Small intestine (tissue), 7 donors: ENCODE measurements around the gene COL4A3. TPM values are rescaled to one million over a fixed set of nuclear protein-coding genes. Genes with fewer than 3 reads are reported as not detected.
A peak's percentile ranks its signal among the peaks of the same experiment; 100 is the strongest.
"Not testable (repeated sequence)": the region's sequence is repeated elsewhere in the genome, so short reads cannot be mapped to it uniquely, and the experiment has no call there.

ENCODE experiments used
- DNase-seq, 2 donors: peaks; one replicate each; pipeline versions ENCODE4 v3.0.0 to v3.0.0-alpha.2; 2013
- FAIRE-seq: peaks from 2 replicates; lab custom pipeline; 2012; peaks lifted over from hg19 to GRCh38; lab: Jason Lieb, UNC
- H3K27ac ChIP-seq, 3 donors: one replicate each; pipeline ENCODE4 v1.5.1; 2013; ENCODE audit warnings: low read length in 2 of 3, mild to moderate bottlenecking in 2 of 3, control low read depth in 1 of 3, inconsistent platforms in 1 of 3, low read depth in 1 of 3, moderate library complexity in 1 of 3
- H3K27me3 ChIP-seq, 3 donors: one replicate each; pipeline ENCODE4 v1.6.1; 2013; ENCODE audit warnings: low read length in 3 of 3, inconsistent platforms in 1 of 3; ENCODE audit not compliant: control insufficient read depth in 3 of 3, insufficient read depth in 3 of 3
- H3K36me3 ChIP-seq, 3 donors: one replicate each; pipeline ENCODE4 v1.6.1; 2013; ENCODE audit warnings: low read length in 3 of 3, inconsistent platforms in 1 of 3, low read depth in 1 of 3, mild to moderate bottlenecking in 1 of 3, moderate library complexity in 1 of 3; ENCODE audit not compliant: control insufficient read depth in 3 of 3, insufficient read depth in 2 of 3
- H3K4me1 ChIP-seq, 3 donors: one replicate each; pipeline ENCODE4 v1.6.1; 2013; ENCODE audit warnings: low read length in 2 of 3, inconsistent platforms in 1 of 3, low read depth in 1 of 3, mild to moderate bottlenecking in 1 of 3, moderate library complexity in 1 of 3; ENCODE audit not compliant: control insufficient read depth in 3 of 3, insufficient read depth in 2 of 3
- H3K4me3 ChIP-seq, 3 donors: one replicate each; pipeline ENCODE4 v1.5.1; 2013; ENCODE audit warnings: low read length in 3 of 3, control low read depth in 1 of 3, inconsistent platforms in 1 of 3, low read depth in 1 of 3, mild to moderate bottlenecking in 1 of 3, moderate library complexity in 1 of 3
- H3K9me3 ChIP-seq, 2 donors: one replicate each; pipeline ENCODE4 v1.6.1; 2013; ENCODE audit warnings: low read depth in 1 of 2, low read length in 1 of 2; ENCODE audit not compliant: control insufficient read depth in 2 of 2, insufficient read depth in 1 of 2
- WGBS, 3 donors: extraction: QIAGEN DNeasy Blood & Tissue Kit; methylation state at CpG; one replicate each; pipeline ENCODE4 v1.1.7; 2013; 5-methylcytosine and 5-hydroxymethylcytosine counted together
- polyA plus RNA-seq, 4 donors: library from polyadenylated mRNA; stranded (reverse) in 3 of 4; unstranded in 1 of 4; fragments of 200-250 nt in 3 of 4; fragments of 120-200 nt in 1 of 4; gene quantifications; one replicate each; pipeline versions ENCODE4 v1.2.1 to v1.2.3, GENCODE V29; 2013
- donor health status: healthy with polysubstance abuse.
- donor health status: control.
- donor health status: control.
- donor health status: Bipolar disorder and iron deficiency.
- donor health status: healthy.

COL4A3 gene
- polyA plus RNA-seq, 4 donors: under 0.01 to 0.21 (median 0.01) TPM; not detected in 1

- Histone ChIP-seq H3K9me3 (peaks cover 0 to 8% of the 10 kb centered on the region in 2 donors), H3K36me3 (no peaks in the 10 kb centered on the region), H3K27me3 (peaks cover 5 to 48% (median 6%) of the 10 kb centered on the region in 3 donors), H3K4me1 (peaks cover 0 to 3% (median 3%) of the 10 kb centered on the region in 3 donors), H3K27ac (peak overlapping the region in 1 of 3 donors; percentile 36), H3K4me3 (peak overlapping the region in 2 of 3 donors; percentile 31 to 49)
- no peak for FAIRE-seq
- peak in 1 of 2 donors; percentile 15 for DNase-seq
- 1 to 4% (median 2%) methylated on average over 20 of the region's 20 CpGs for WGBS, 3 donors
Observed at GRCh38 chr2:227163485-227163997, 883 bp upstream of the COL4A3 start.

GRCh38 chr2:227164763-227165291, 403 bp downstream of the COL4A3 start:
- H3K27me3 ChIP-seq: peaks cover 5 to 48% (median 6%) of the 10 kb centered on the region in 3 donors
- H3K9me3 ChIP-seq: peaks cover 0 to 8% of the 10 kb centered on the region in 2 donors
- DNase-seq: peak in 1 of 2 donors; percentile 19
- FAIRE-seq: no peak
- peak overlapping the region in 1 of 3 donors; percentile 5 for H3K4me3 ChIP-seq
- H3K27ac ChIP-seq: no peak overlapping the region
- H3K36me3 ChIP-seq: no peaks in the 10 kb centered on the region
- peaks cover 0 to 3% (median 3%) of the 10 kb centered on the region in 3 donors for H3K4me1 ChIP-seq
- 0 to 3% (median 0%) methylated on average over 30 to 38 of the region's 38 CpGs for WGBS, 3 donors

DNA sequence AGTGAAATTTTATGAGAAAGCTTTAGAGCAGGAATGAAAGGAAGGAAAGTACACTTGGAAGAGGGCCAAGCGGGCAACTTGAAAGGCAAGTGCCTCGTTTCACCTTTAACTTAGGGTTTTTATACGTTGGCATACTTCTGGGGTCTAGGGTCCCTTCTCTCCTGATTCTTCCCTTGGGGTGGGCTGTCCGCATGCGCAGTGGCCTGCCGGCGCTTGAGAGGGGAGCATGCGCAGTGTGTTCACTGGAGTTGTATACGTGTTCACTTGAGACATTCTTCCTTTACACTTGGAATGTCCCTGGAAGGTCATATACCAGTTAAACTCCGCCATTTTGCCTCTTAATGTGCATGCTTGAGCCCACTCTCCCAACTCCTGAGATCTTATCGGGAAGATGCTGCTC, 7.4 kb downstream of the COL4A3 start:
- H3K36me3 ChIP-seq, H3K9me3 ChIP-seq, H3K4me1 ChIP-seq, DNase-seq, H3K4me3 ChIP-seq, FAIRE-seq, H3K27me3 ChIP-seq, H3K27ac ChIP-seq: not testable (repeated sequence)
- WGBS, 3 donors: 80 to 89% (median 88%) methylated on average over 11 of the region's 11 CpGs

DNA sequence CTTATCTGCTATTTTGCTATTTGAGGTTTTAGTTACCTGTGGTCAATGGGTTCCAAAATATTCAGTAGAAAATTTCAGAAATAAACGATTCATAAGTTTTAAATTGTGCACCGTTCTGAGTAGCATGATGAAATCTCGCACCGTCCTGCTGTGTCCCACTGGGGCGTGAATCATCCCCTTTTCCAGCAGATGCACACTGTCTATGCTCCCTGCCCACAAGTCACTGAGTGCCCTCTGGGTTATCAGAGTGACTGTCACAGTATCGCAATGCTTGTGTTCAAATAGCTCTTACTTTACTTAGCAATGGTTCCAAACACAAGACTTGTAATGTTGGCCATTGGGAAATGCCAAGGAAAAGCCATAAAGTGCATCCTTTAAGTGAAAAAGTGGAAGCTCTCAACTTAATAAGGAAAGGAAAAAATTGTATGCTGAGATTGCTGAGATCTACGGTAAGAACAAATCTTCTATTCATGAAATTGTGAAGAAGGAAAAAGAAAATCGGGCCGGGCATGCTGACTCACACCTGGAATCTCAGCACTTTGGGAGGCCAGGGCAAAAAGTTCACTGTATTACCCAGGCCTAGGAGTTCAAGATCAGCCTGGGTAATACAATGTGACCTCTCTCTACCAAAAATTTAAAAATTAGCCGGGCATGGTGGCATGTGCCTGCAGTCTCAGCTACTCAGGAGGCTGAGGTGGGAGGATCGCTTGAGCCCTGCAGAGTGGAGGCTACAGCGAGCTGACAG, 13.3 kb downstream of the COL4A3 start:
- no peaks in the 10 kb centered on the region for H3K4me1 ChIP-seq
- no peaks in the 10 kb centered on the region for H3K9me3 ChIP-seq
- H3K4me3 ChIP-seq: no peak overlapping the region
- H3K27ac ChIP-seq: no peak overlapping the region
- DNase-seq: no peak
- H3K36me3 ChIP-seq: no peaks in the 10 kb centered on the region
- FAIRE-seq: no peak
- 87 to 94% (median 89%) methylated on average over 12 of the region's 12 CpGs for WGBS, 3 donors
- H3K27me3 ChIP-seq: peaks cover 0 to 5% (median 0%) of the 10 kb centered on the region in 3 donors

DNA sequence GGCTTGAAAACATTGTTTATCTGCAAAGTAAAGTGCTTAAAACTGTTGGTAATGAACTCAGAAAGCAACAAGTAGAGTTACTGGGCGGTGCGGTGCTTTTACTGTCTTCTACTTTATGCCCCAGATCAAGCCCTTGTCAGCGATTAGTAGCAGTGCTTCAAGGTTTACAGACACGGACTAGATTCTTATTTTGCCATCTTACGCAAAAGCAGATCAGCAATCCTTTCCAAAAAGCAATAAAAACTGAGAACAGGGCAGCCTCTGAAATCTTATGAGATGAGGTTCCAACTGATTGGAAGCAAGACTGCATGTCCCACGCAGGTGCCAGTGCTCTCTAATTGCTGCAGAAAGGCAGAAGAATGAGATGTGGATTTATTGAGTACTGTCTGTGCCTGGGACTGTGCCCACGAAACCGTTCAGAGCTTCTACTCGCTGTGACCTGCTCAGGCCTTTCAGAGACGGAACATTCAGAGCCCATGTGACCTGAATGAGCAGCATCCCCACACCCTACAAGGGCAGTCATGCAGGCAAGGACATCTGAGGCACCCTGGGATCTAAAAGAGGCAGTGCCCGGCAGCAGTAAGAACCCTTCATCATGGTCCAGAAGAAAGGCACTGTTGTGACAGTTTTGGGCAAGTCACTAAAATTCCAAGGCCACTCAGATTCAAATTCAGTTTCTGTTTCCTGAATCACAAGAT, 15.7 kb downstream of the COL4A3 start:
- DNase-seq (no peak), FAIRE-seq (no peak)

DNA sequence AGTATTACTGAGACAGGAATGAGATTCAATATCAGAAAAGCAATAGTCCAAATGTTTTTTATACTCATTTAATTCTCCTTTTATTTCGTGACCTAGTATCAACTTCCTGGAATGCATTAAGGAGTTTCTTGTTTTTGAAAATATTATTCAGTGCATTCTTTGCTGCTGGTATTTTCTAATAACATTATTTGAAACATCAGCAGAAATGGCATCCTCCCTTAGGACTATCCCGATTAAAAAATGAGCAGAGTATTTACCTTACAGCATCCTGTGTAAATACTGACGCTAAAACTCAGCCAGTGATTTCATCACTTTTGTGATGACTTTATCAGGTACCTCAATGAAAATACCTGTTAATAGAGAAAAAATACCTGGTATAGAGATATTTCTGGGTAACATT, 16.3 kb downstream of the COL4A3 start:
- Histone ChIP-seq H3K4me1 (no peaks in the 10 kb centered on the region), H3K27ac (no peak overlapping the region), H3K36me3 (no peaks in the 10 kb centered on the region), H3K9me3 (no peaks in the 10 kb centered on the region), H3K27me3 (peaks cover 0 to 7% (median 0%) of the 10 kb centered on the region in 3 donors), H3K4me3 (no peak overlapping the region)
- FAIRE-seq (no peak), DNase-seq (no peak)
- WGBS, 3 donors: 45 to 65% (median 55%) methylated on average over 3 of the region's 3 CpGs

More for the DNA sequence above, 15.7 kb downstream of the COL4A3 start:
- Histone ChIP-seq H3K4me1 (no peaks in the 10 kb centered on the region), H3K9me3 (no peaks in the 10 kb centered on the region), H3K27me3 (peaks cover 0 to 7% (median 0%) of the 10 kb centered on the region in 3 donors), H3K27ac (no peak overlapping the region), H3K4me3 (no peak overlapping the region), H3K36me3 (no peaks in the 10 kb centered on the region)
- 75 to 77% (median 76%) methylated on average over 11 of the region's 11 CpGs for WGBS, 3 donors

- Histone ChIP-seq H3K4me1 (no peaks in the 10 kb centered on the region), H3K9me3 (no peaks in the 10 kb centered on the region), H3K4me3 (no peak overlapping the region), H3K27me3 (peaks cover 0 to 5% (median 0%) of the 10 kb centered on the region in 3 donors), H3K36me3 (no peaks in the 10 kb centered on the region), H3K27ac (no peak overlapping the region)
- DNase-seq (no peak), FAIRE-seq (no peak)
Observed at GRCh38 chr2:227182765-227183164, 18.3 kb downstream of the COL4A3 start.

GRCh38 chr2:227183657-227184367, 19.4 kb downstream of the COL4A3 start:
- no peak for DNase-seq
- H3K27me3 ChIP-seq: peaks cover 0 to 5% (median 0%) of the 10 kb centered on the region in 3 donors
- H3K36me3 ChIP-seq: no peaks in the 10 kb centered on the region
- H3K9me3 ChIP-seq: no peaks in the 10 kb centered on the region
- FAIRE-seq: no peak
- 50 to 75% (median 52%) methylated on average over 2 of the region's 2 CpGs for WGBS, 3 donors
- no peak overlapping the region for H3K4me3 ChIP-seq
- no peak overlapping the region for H3K27ac ChIP-seq
- H3K4me1 ChIP-seq: no peaks in the 10 kb centered on the region
